Naive thymus-derived CD8-positive, alpha-beta T cell (primary cell): ENCODE data around the gene DNAJB6. TPM values are rescaled to one million over a fixed set of nuclear protein-coding genes. Genes with fewer than 3 reads are reported as not detected.

ENCODE experiments used
- ATAC-seq, 2 donors: fragments of 150-1000 bp; cut with Tn5 transposase in 1 of 2; sonication (Bioruptor Pico), chemical (Tn5 transposase) in 1 of 2; 1 replicate in 1 of 2; 2 replicates in 1 of 2; pipeline ENCODE4 v1.10.0; 2021; ENCODE audit warnings: mild to moderate bottlenecking in 2 of 2, moderate library complexity in 2 of 2
- POLR2A ChIA-PET: fragments of 350-600 bp; sonication (Branson Sonifier 250); formaldehyde crosslinking; loops from one replicate; lab custom pipeline; 2021; ENCODE audit warnings: antibody characterized with exemption; lab: Charles Lee
- DNase-seq, 10 donors: peaks; one replicate each; pipeline versions ENCODE4 v3.0.0 to v3.0.0-alpha.2; 2020 to 2022
- H3K27ac Mint-ChIP-seq, 10 donors: one replicate each; pipeline ENCODE4 v1.8.0; 2020 to 2022; ENCODE audit warnings: mild to moderate bottlenecking in 10 of 10, mixed read lengths in 10 of 10, moderate library complexity in 4 of 10, inconsistent platforms in 1 of 10
- H3K27me3 Mint-ChIP-seq, 5 donors: one replicate each; pipeline ENCODE4 v1.8.0; 2021 to 2022; ENCODE audit warnings: mixed read lengths in 5 of 5
- H3K36me3 Mint-ChIP-seq, 3 donors: one replicate each; pipeline ENCODE4 v1.8.0; 2020 to 2022; ENCODE audit warnings: mixed read lengths in 3 of 3, mild to moderate bottlenecking in 2 of 3, inconsistent platforms in 1 of 3
- H3K4me1 Mint-ChIP-seq, 4 donors: one replicate each; pipeline ENCODE4 v1.8.0; 2021 to 2022; ENCODE audit warnings: mixed read lengths in 4 of 4
- H3K4me3 Mint-ChIP-seq, 10 donors: one replicate each; pipeline ENCODE4 v1.8.0; 2020 to 2022; ENCODE audit warnings: mild to moderate bottlenecking in 10 of 10, mixed read lengths in 10 of 10, moderate library complexity in 6 of 10, inconsistent platforms in 1 of 10
- H3K9me3 Mint-ChIP-seq, 9 donors: one replicate each; pipeline ENCODE4 v1.8.0; 2020 to 2022; ENCODE audit warnings: mixed read lengths in 9 of 9, mild to moderate bottlenecking in 3 of 9, inconsistent platforms in 1 of 9, moderate library complexity in 1 of 9
- polyA plus RNA-seq, 3 donors: library from polyadenylated mRNA; unstranded; fragments of 300-500 nt; fragmentation: Illumina TruSeq; gene quantifications; one replicate each; pipeline ENCODE4 v1.2.3, GENCODE V29; 2021
- total RNA-seq, 8 experiments: library from RNA in 2 of 8; stranded (reverse) in 2 of 8; gene quantifications; one replicate each; pipeline ENCODE4 v1.2.3 and lab custom pipeline; 2021 to 2026

DNAJB6 gene
- total and polyA plus RNA-seq, 5 experiments from 2014 or later = 112 to 159 (median 115) TPM

DNA sequence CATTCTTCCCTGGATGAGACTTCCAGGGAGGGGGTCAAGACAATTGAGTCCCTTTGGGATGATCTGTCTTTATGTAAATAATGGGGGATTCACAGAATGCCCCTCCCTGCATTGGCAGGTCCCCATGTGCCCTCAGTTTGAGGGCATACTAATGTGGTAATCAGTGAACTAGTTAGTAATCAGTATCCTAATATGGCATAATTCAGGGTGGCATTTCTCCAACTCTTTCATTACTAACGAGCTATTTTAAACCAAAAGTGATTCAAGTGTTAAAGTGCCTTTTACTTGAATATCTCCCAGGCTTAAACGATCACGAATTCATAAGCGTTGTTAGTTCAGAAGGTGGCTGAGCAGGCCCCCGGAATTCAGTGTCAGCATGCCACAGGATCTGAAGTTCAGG lies 1.6 kb upstream of the DNAJB6 start:
- Mint-ChIP-seq H3K4me3 (peak overlapping the region; percentile 44 to 100 (median 96)), H3K27ac (peak overlapping the region in 7 of 10 donors; percentile 37 to 99 (median 73)), H3K27me3 (peaks cover 0 to 5% (median 3%) of the 10 kb centered on the region in 5 donors), H3K9me3 (peaks cover 0 to 2% (median 0%) of the 10 kb centered on the region in 9 donors), H3K36me3 (peaks cover 0 to 4% (median 4%) of the 10 kb centered on the region in 3 donors), H3K4me1 (peaks cover 18 to 39% (median 29%) of the 10 kb centered on the region in 4 donors)
- no peak for ATAC-seq
- POLR2A ChIA-PET = interaction anchor here (1.1 kb wide), 1 partner anchor 46 kb away, joined by 3 read pairs; no protein-coding TSS in a partner anchor
- no peak for DNase-seq

DNA sequence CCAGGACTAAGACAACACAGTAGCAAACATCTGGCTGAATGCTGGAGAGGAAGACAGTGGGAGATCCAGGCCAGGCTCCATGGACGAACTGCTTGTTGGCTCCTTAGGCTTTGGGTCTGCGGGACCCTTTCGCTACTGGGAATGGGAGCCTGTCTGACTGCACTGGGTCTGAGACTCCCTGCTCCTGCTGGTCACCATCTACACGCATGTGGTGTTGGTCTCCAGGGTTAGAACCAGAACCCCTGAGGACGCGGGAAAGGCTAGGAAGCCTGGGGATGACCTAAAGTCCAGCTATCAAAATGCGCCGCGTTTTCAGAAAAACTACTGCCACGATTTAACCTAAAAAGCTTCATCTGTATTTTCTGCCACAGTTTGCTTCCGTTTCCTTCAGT lies 817 bp upstream of the DNAJB6 start:
- H3K4me1 Mint-ChIP-seq = peaks cover 21 to 46% (median 36%) of the 10 kb centered on the region in 4 donors
- peaks cover 0 to 4% (median 4%) of the 10 kb centered on the region in 3 donors for H3K36me3 Mint-ChIP-seq
- POLR2A ChIA-PET = interaction anchor here (1.1 to 1.4 kb wide), 2 partner anchors 45 to 290 kb away, joined by 3 read pairs; no protein-coding TSS in a partner anchor
- DNase-seq (no peak), ATAC-seq (no peak)
- peaks cover 0 to 2% (median 0%) of the 10 kb centered on the region in 9 donors for H3K9me3 Mint-ChIP-seq
- H3K4me3 Mint-ChIP-seq = peak overlapping the region; percentile 93 to 100 (median 96)
- H3K27ac Mint-ChIP-seq = peak overlapping the region; percentile 63 to 100 (median 99)
- peaks cover 0 to 5% (median 3%) of the 10 kb centered on the region in 5 donors for H3K27me3 Mint-ChIP-seq

DNA sequence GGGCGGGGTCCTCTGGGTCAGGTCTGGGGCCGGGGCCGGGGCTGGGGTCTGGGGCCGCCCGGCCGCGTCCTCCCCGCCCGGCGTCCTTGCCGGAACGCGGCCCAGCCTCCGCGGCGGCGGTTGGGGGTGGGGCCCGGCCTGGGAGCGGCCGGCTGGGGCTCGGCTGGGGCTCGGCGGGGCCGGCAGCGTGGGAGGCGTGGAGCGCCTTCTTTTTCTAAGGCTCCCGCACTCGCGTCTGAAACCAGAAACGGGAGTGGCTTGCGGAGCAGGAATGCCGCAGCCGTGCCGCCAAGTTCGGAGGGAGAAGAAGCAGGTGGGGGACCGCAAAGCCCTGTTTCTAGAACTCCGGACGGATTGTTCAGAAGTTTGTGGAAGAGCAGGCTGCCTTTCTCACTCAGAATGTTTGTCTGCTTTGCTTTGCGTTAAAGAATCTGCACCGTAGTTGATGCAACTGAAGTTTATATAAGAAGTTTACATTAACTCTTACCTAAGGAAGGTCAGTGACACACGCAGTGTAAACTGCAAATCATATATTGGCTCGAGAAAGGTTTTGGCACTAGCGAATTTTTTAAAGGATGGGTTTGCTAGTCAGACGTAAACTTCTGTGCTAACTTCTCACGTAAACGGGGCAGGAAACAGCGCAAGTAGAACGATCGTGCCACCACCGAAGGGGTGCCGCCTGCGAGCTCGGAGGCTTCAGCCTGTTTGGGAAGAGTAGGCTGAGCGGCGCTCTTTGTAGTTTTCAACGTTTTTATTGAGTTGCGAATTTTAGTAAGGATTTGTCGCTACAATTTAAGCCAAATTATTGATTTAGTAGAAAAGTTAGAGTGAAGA lies 729 bp downstream of the DNAJB6 start:
- peaks cover 24 to 58% (median 48%) of the 10 kb centered on the region in 4 donors for H3K4me1 Mint-ChIP-seq
- peaks cover 0 to 3% (median 0%) of the 10 kb centered on the region in 5 donors for H3K27me3 Mint-ChIP-seq
- DNase-seq = peak; percentile 42 to 77 (median 62)
- peak; percentile 56 to 57 for ATAC-seq
- peak overlapping the region; percentile 90 to 98 (median 96) for H3K27ac Mint-ChIP-seq
- peak overlapping the region; percentile 93 to 98 (median 96) for H3K4me3 Mint-ChIP-seq
- POLR2A ChIA-PET = interaction anchor here (1.2 to 2.2 kb wide), 3 partner anchors 17 to 53 kb away, joined by 3 to 5 read pairs (median 3); no protein-coding TSS in a partner anchor
- peaks cover 0 to 6% (median 4%) of the 10 kb centered on the region in 3 donors for H3K36me3 Mint-ChIP-seq
- peaks cover 0 to 2% (median 0%) of the 10 kb centered on the region in 9 donors for H3K9me3 Mint-ChIP-seq

DNA sequence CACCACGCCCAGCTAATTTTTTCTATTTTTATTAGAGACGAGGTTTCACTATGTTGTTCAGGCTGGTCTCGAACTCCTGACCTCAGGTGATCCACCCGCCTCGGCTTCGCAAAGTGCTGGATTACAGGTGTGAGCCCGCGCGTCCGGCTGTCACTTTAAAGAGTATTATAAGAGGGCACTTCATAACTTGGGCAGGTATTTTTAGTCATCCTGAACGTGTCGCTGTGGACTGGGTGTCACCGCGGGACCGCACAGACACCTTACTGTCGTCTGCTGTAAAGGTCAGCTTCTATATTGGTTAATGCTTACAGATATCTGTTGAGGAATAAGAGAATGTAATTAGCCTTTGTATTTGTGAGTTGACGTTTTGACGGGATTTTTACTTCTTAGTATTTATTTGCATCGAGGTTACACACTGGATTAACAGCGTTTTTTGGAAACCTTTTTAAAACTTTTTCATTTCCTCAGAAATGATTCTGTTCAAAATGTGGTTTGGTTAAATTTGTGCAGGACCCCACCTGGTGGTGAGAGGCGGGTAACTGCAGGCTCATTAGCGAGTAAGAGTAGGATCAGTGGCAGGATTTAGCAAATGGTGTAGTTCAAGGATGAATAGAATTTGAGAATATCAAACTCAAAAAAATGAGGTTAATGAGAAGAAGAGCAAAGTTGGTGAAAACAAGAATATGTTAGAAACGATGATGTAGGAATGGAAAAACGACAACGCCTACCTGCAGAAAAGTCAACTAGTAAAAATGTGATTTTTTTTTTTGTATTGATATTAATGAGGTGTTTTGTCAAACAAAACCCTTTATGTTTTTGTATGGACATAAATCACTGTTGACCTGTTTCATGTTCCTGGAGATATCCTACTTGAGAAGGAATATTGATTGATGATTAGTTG lies 3.2 kb downstream of the DNAJB6 start:
- H3K36me3 Mint-ChIP-seq = peaks cover 0 to 13% (median 4%) of the 10 kb centered on the region in 3 donors
- ATAC-seq (peak in 1 of 2 donors; percentile 17), DNase-seq (peak; percentile 41 to 78 (median 65))
- peaks cover 27 to 71% (median 60%) of the 10 kb centered on the region in 4 donors for H3K4me1 Mint-ChIP-seq
- peaks cover 0 to 2% (median 0%) of the 10 kb centered on the region in 9 donors for H3K9me3 Mint-ChIP-seq
- peak overlapping the region; percentile 1 to 82 (median 17) for H3K27ac Mint-ChIP-seq
- peaks cover 0 to 1% (median 0%) of the 10 kb centered on the region in 5 donors for H3K27me3 Mint-ChIP-seq
- POLR2A ChIA-PET = interaction anchor here (0.7 kb wide), 1 partner anchor 12 kb away, joined by 3 read pairs; no protein-coding TSS in a partner anchor
- peak overlapping the region; percentile 63 to 94 (median 74) for H3K4me3 Mint-ChIP-seq

GRCh38 chr7:157347217-157347904 lies 10.6 kb downstream of the DNAJB6 start:
- no peak for DNase-seq
- no peaks in the 10 kb centered on the region for H3K27me3 Mint-ChIP-seq
- H3K27ac Mint-ChIP-seq = peak overlapping the region in 3 of 10 donors; percentile 24 to 43 (median 32)
- POLR2A ChIA-PET = no interaction called here
- ATAC-seq = peak in 1 of 2 donors; percentile 31
- peak overlapping the region in 7 of 10 donors; percentile 19 to 66 (median 45) for H3K4me3 Mint-ChIP-seq
- H3K36me3 Mint-ChIP-seq = peaks cover 0 to 28% (median 0%) of the 10 kb centered on the region in 3 donors
- H3K9me3 Mint-ChIP-seq = no peaks in the 10 kb centered on the region
- peaks cover 24 to 89% (median 77%) of the 10 kb centered on the region in 4 donors for H3K4me1 Mint-ChIP-seq

GRCh38 chr7:157348548-157348947 lies 11.7 kb downstream of the DNAJB6 start:
- Mint-ChIP-seq H3K27me3 (no peaks in the 10 kb centered on the region), H3K9me3 (no peaks in the 10 kb centered on the region), H3K27ac (peak overlapping the region in 5 of 10 donors; percentile 17 to 66 (median 54)), H3K4me3 (peak overlapping the region in 8 of 10 donors; percentile 19 to 62 (median 36)), H3K4me1 (peaks cover 27 to 89% (median 80%) of the 10 kb centered on the region in 4 donors), H3K36me3 (peaks cover 0 to 25% (median 0%) of the 10 kb centered on the region in 3 donors)
- POLR2A ChIA-PET = no interaction called here
- ATAC-seq = no peak
- no peak for DNase-seq

GRCh38 chr7:157352516-157352915 lies 15.7 kb downstream of the DNAJB6 start:
- H3K4me3 Mint-ChIP-seq = peak overlapping the region; percentile 36 to 83 (median 66)
- H3K36me3 Mint-ChIP-seq = peaks cover 0 to 34% (median 0%) of the 10 kb centered on the region in 3 donors
- no peak for DNase-seq
- no peaks in the 10 kb centered on the region for H3K9me3 Mint-ChIP-seq
- peak; percentile 37 to 47 for ATAC-seq
- H3K4me1 Mint-ChIP-seq = peaks cover 45 to 94% (median 90%) of the 10 kb centered on the region in 4 donors
- POLR2A ChIA-PET = interaction anchor here (0.5 kb wide), 1 partner anchor 13 kb away, joined by 3 read pairs; no protein-coding TSS in a partner anchor
- peak overlapping the region in 9 of 10 donors; percentile 11 to 90 (median 61) for H3K27ac Mint-ChIP-seq
- no peaks in the 10 kb centered on the region for H3K27me3 Mint-ChIP-seq

GRCh38 chr7:157355784-157356511 lies 19.1 kb downstream of the DNAJB6 start:
- H3K27me3 Mint-ChIP-seq = no peaks in the 10 kb centered on the region
- H3K4me1 Mint-ChIP-seq = peaks cover 42 to 84% (median 80%) of the 10 kb centered on the region in 4 donors
- H3K4me3 Mint-ChIP-seq = peak overlapping the region in 8 of 10 donors; percentile 12 to 69 (median 43)
- no peak for DNase-seq
- H3K27ac Mint-ChIP-seq = peak overlapping the region in 8 of 10 donors; percentile 21 to 89 (median 56)
- ATAC-seq = no peak
- no peaks in the 10 kb centered on the region for H3K9me3 Mint-ChIP-seq
- H3K36me3 Mint-ChIP-seq = peaks cover 0 to 53% (median 0%) of the 10 kb centered on the region in 3 donors
- POLR2A ChIA-PET = interaction anchor here (1.1 kb wide), 1 partner anchor 15 kb away, joined by 3 read pairs; no protein-coding TSS in a partner anchor

DNA sequence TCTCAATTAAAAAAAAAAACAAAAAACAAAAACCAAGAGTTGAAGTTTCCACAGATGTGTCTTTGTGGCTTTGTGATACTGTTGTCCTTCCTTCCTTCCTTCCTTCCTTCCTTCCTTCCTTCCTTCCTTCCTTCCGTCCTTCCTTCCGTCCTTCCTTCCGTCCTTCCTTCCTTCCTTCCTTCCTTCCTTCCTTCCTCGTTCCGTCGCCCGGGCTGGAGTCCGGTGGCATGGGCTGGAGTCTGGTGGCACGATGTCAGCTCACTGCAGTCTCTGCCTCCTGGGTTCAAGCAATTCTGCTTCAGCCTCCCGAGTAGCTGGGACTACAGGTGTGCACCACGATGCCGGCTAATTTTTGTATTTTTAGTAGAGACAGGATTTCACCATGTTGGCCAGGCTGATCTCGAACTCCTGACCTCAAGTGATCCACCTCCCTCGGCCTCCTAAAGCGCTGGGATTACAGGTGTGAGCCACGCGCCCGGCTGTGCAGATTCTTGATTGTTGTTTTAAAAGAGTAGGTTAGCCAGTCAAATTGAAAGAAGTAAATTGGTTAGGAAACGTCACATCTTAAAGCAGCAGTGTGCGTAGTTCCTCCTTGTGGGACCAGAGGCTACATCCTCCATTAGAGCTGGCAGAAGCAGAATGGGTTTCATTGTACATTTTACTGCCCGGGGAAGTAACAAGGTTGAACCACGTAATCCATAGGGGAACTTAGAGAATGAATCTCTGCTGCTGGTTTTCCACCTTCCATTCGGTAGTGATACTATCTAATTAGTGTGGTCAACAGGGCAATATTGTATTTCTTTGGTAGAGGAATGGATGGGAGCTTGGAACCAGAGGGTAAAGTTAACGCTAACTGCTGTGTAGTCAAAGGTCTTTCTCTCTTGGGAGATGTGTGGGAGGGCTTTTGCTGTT lies 20.6 kb downstream of the DNAJB6 start:
- Mint-ChIP-seq H3K4me1 (peaks cover 38 to 70% (median 67%) of the 10 kb centered on the region in 4 donors), H3K27ac (peak overlapping the region in 9 of 10 donors; percentile 25 to 91 (median 73)), H3K9me3 (no peaks in the 10 kb centered on the region), H3K27me3 (no peaks in the 10 kb centered on the region), H3K4me3 (peak overlapping the region in 6 of 10 donors; percentile 15 to 58 (median 27)), H3K36me3 (peaks cover 0 to 65% (median 0%) of the 10 kb centered on the region in 3 donors)
- no peak for DNase-seq
- ATAC-seq = no peak
- POLR2A ChIA-PET = no interaction called here
